HepG2 (cell line): ENCODE data around the gene AEN. TPM values are rescaled to one million over a fixed set of nuclear protein-coding genes. Genes with fewer than 3 reads are reported as not detected.

ENCODE experiments used
- ATAC-seq: fragments of 200-7000 bp; cut with Tn5 transposase; 3 replicates; pipeline ENCODE4 v1.9.1; 2020; ENCODE audit warnings: mild to moderate bottlenecking, moderate library complexity
- BruUV-seq: library from RNA; stranded (reverse); fragments of 400-500 nt; replicated peaks from 2 replicates; lab custom pipeline; 2021; lab: Mats Ljungman, UMichigan
- CTCF ChIA-PET: fragments of 300-600 bp; formaldehyde crosslinking; extraction: SDS; loops from one replicate; lab custom pipeline; 2021; ENCODE audit warnings: low total read pairs, inconsistent platforms, low intra/inter-chr PET ratio; lab: Yijun Ruan, JAX
- POLR2A ChIA-PET: fragments of 350-600 bp; sonication (Branson Sonifier 250); formaldehyde crosslinking; loops from one replicate; lab custom pipeline; 2020; ENCODE audit warnings: antibody characterized with exemption, inconsistent platforms; lab: Yijun Ruan, JAX
- DNase-seq: peaks from one replicate; pipeline ENCODE4 v3.0.0-alpha.2; 2015; ENCODE audit warnings: low spot score
- FAIRE-seq: peaks from 3 replicates; lab custom pipeline; 2011; peaks lifted over from hg19 to GRCh38; lab: Jason Lieb, UNC
- H2AFZ ChIP-seq: one replicate; pipeline ENCODE4 v1.6.1; 2011; ENCODE audit warnings: low read length, inconsistent platforms
- H3K27ac ChIP-seq: fragments of 300-600 bp; 3 replicates; pipeline ENCODE4 v1.8.0; 2011; ENCODE audit warnings: mixed run types, mild to moderate bottlenecking, mixed read lengths, low read length, inconsistent platforms; ENCODE audit not compliant: insufficient read depth; ENCODE audit errors: extremely low read length
- H3K27me3 ChIP-seq, 2 experiments: fragments of 200-600 bp in 1 of 2; 2 replicates in 1 of 2; 3 replicates in 1 of 2; pipeline versions ENCODE4 v1.6.0 to v1.8.0; 2011; ENCODE audit warnings: low read length in 2 of 2, mild to moderate bottlenecking in 2 of 2, moderate library complexity in 2 of 2, inconsistent platforms in 1 of 2; ENCODE audit not compliant: insufficient read depth in 2 of 2, control insufficient read depth in 1 of 2
- H3K36me3 ChIP-seq, 2 experiments: fragments of 200-600 bp in 1 of 2; replicated peaks in 1 of 2; 2 replicates in 1 of 2; 3 replicates in 1 of 2; pipeline versions ENCODE4 v1.5.1 to v1.8.0; 2011; ENCODE audit warnings: low read length in 2 of 2, inconsistent platforms in 1 of 2; ENCODE audit not compliant: insufficient read depth in 2 of 2, control insufficient read depth in 1 of 2
- H3K4me1 ChIP-seq: 2 replicates; pipeline ENCODE4 v1.5.1; 2012; ENCODE audit warnings: low read length, inconsistent platforms; ENCODE audit not compliant: insufficient read depth
- H3K4me2 ChIP-seq: 2 replicates; pipeline ENCODE4 v1.6.0; 2011; ENCODE audit warnings: low read depth, low read length, inconsistent platforms
- H3K4me3 ChIP-seq, 3 experiments: fragments of 200-600 bp in 1 of 3; sonication (generic), shearing (Covaris generic) in 1 of 3; replicated peaks in 1 of 3; 2 replicates each; pipeline ENCODE4 v1.5.1; 2011 to 2016; ENCODE audit warnings: low read length in 3 of 3, inconsistent platforms in 2 of 3, low read depth in 2 of 3, mild to moderate bottlenecking in 2 of 3, control low read depth in 1 of 3, mixed read lengths in 1 of 3; ENCODE audit not compliant: insufficient read depth in 1 of 3
- H3K79me2 ChIP-seq: one replicate; pipeline ENCODE4 v1.6.1; 2011; ENCODE audit warnings: low read length, inconsistent platforms; ENCODE audit not compliant: insufficient read depth
- H3K9ac ChIP-seq: 2 replicates; pipeline ENCODE4 v1.6.0; 2011; ENCODE audit warnings: mild to moderate bottlenecking, low read depth, low read length, inconsistent platforms; ENCODE audit not compliant: insufficient read depth
- H3K9me3 ChIP-seq: 2 replicates; pipeline ENCODE4 v1.5.1; 2012; ENCODE audit warnings: mild to moderate bottlenecking, low read length
- H4K20me1 ChIP-seq: 2 replicates; pipeline ENCODE4 v1.6.0; 2011; ENCODE audit warnings: inconsistent platforms, mild to moderate bottlenecking, low read length, moderate library complexity; ENCODE audit not compliant: insufficient read depth
- AGO2 ChIP-seq: fragments of 200-400 bp; formaldehyde crosslinking; optimal IDR thresholded peaks from 2 replicates; pipeline ENCODE3; 2017; ENCODE audit warnings: mild to moderate bottlenecking, low read depth, low read length, moderate library complexity
- ARHGAP35 ChIP-seq: sonication (generic); formaldehyde crosslinking; IDR thresholded peaks from 2 replicates; pipeline ENCODE4 v1.9.0; 2022; ENCODE audit warnings: mild to moderate bottlenecking, inconsistent platforms, moderate library complexity, missing genetic modification reagents, borderline replicate concordance
- FUBP1 ChIP-seq: sonication (generic); formaldehyde crosslinking; IDR thresholded peaks from 2 replicates; pipeline ENCODE4 v1.5.1; 2020; ENCODE audit warnings: missing genetic modification reagents, mild to moderate bottlenecking, borderline replicate concordance
- HCFC1 ChIP-seq: fragments of 150-350 bp; IDR thresholded peaks from 2 replicates; pipeline ENCODE4 v1.6.1; 2014; ENCODE audit warnings: low read depth, low read length
- HMGA1 ChIP-seq: sonication (generic); formaldehyde crosslinking; conservative IDR thresholded peaks from 2 replicates; pipeline ENCODE4 v1.4.0; 2020; ENCODE audit warnings: missing genetic modification reagents
- JUN ChIP-seq: sonication (generic); formaldehyde crosslinking; IDR thresholded peaks from 2 replicates; pipeline ENCODE4 v1.4.0; 2020; ENCODE audit warnings: mild to moderate bottlenecking, missing genetic modification reagents
- POLR2AphosphoS5 ChIP-seq: IDR thresholded peaks from 2 replicates; pipeline ENCODE4 v1.6.1; 2012; ENCODE audit warnings: low read depth, low read length
- RBAK ChIP-seq: sonication (generic); formaldehyde crosslinking; IDR thresholded peaks from 2 replicates; pipeline ENCODE4 v1.5.1; 2020; ENCODE audit warnings: mild to moderate bottlenecking, missing genetic modification reagents
- RBFOX2 ChIP-seq: fragments of 200-400 bp; formaldehyde crosslinking; IDR thresholded peaks from 2 replicates; pipeline ENCODE4 v1.6.1; 2017; ENCODE audit warnings: low read depth, mild to moderate bottlenecking, low read length
- RBM22 ChIP-seq: fragments of 200-400 bp; formaldehyde crosslinking; optimal IDR thresholded peaks from 2 replicates; pipeline ENCODE3; 2017; ENCODE audit warnings: mild to moderate bottlenecking, low read length, moderate library complexity
- TFAP4 ChIP-seq: sonication (generic); IDR thresholded peaks from 2 replicates; pipeline ENCODE4 v1.6.1; 2016; ENCODE audit warnings: low read depth, borderline replicate concordance
- ZBTB33 ChIP-seq: sonication (generic); formaldehyde crosslinking; IDR thresholded peaks from 2 replicates; pipeline ENCODE4 v1.4.0; 2020; ENCODE audit warnings: missing genetic modification reagents
- ZC3H4 ChIP-seq: sonication (generic); formaldehyde crosslinking; IDR thresholded peaks from 2 replicates; pipeline ENCODE4 v1.4.0; 2020; ENCODE audit warnings: missing genetic modification reagents, borderline replicate concordance
- ZFY ChIP-seq: sonication (generic); formaldehyde crosslinking; IDR thresholded peaks from 2 replicates; pipeline ENCODE4 v1.4.0; 2020; ENCODE audit warnings: missing genetic modification reagents
- ZNF546 ChIP-seq: sonication (generic); formaldehyde crosslinking; conservative IDR thresholded peaks from 2 replicates; pipeline ENCODE4 v1.8.1; 2023; ENCODE audit warnings: mild to moderate bottlenecking, missing genetic modification reagents
- ZNF652 ChIP-seq: IDR thresholded peaks from 2 replicates; pipeline ENCODE4 v1.6.1; 2016; ENCODE audit warnings: low read depth, borderline replicate concordance
- ZNF713 ChIP-seq: sonication (generic); formaldehyde crosslinking; IDR thresholded peaks from 2 replicates; pipeline ENCODE4 v1.4.0; 2020; ENCODE audit warnings: mild to moderate bottlenecking, missing genetic modification reagents
- WGBS: methylation state at CpG from one replicate; pipeline ENCODE4 v1.1.6; 2017; ENCODE audit warnings: low lambda C conversion rate; 5-methylcytosine and 5-hydroxymethylcytosine counted together
- in situ Hi-C: cut with HindIII; loops from 2 replicates; pipeline ENCODE4 v1.10.0; 2017; ENCODE audit warnings: low pct_unique_long_range_greater_than_20kb; ENCODE audit not compliant: extremely low pct_ligation_motif_present
- intact Hi-C: fragments of 100-400 bp; cut with micrococcal nuclease; formaldehyde crosslinking; loops from one replicate; pipeline ENCODE4 v1.10.0; 2022; ENCODE audit not compliant: unreplicated experiment
- polyA plus RNA-seq, 8 experiments: library from polyadenylated mRNA; depleted of rRNA in 3 of 8; stranded (reverse) in 7 of 8; unstranded in 1 of 8; fragments of >200 nt; fragmentation: Illumina TruSeq in 4 of 8; extraction: Trizol in 4 of 8; gene quantifications; 2 replicates each; pipeline versions ENCODE4 v1.2.1 to v1.2.3, GENCODE V29; 2011 to 2016; ENCODE audit warnings: low read depth in 4 of 8, missing spikeins in 1 of 8, mixed read lengths in 1 of 8; ENCODE audit not compliant: insufficient read depth in 1 of 8
- total RNA-seq, 5 experiments: library from RNA; depleted of rRNA; stranded (reverse); fragments of >200 nt; fragmentation: Illumina TruSeq; extraction: Trizol; gene quantifications; 2 replicates each; pipeline ENCODE4 v1.2.3, GENCODE V29; 2016; ENCODE audit warnings: low read depth in 1 of 5

The AEN gene
- total and polyA plus RNA-seq, 2 of the 13 experiments (the other 11 are each of a cell fraction or from before 2014, with no cell fraction given): 51.3 to 118 TPM

GRCh38 chr15:88635318-88635717 lies 14.2 kb downstream of the AEN start:
- POLR2A ChIA-PET: interaction anchor here (2.4 kb wide), 1 partner anchor 11 kb away, joined by 19 read pairs; no protein-coding TSS in a partner anchor
- H3K9ac ChIP-seq: no peak overlapping the region

GRCh38 chr15:88636050-88636449 lies 14.9 kb downstream of the AEN start:
- ATAC-seq: no peak
- no peaks in the 10 kb centered on the region for H3K79me2 ChIP-seq
- H3K27me3 ChIP-seq: no peaks in the 10 kb centered on the region
- peaks cover 45% of the 10 kb centered on the region for H3K4me1 ChIP-seq
- peaks cover 9 to 18% of the 10 kb centered on the region in 2 experiments for H3K36me3 ChIP-seq
- intact Hi-C loops: no loop called here
- WGBS: 82% methylated on average over 10 of the region's 11 CpGs
- H3K9me3 ChIP-seq: no peaks in the 10 kb centered on the region
- in situ Hi-C loops: no loop called here
- no peak for DNase-seq
- POLR2A ChIA-PET: interaction anchor here (1.1 to 2.4 kb wide), 2 partner anchors 12 to 169 kb away, joined by 3 to 19 read pairs; partner anchors contain the start of genes MRPL46 and MRPS11
- 0 out of 2 replicates have a peak, but pooled peaks cover under 1% of the 10 kb centered on the region for H4K20me1 ChIP-seq
- no peak overlapping the region for H3K4me2 ChIP-seq
- BruUV-seq: no TSS peak
- CTCF ChIA-PET: no interaction called here
- no peak overlapping the region for H2AFZ ChIP-seq
- H3K27ac ChIP-seq: no peak overlapping the region
- no peak overlapping the region for H3K9ac ChIP-seq
- FAIRE-seq: no peak
- H3K4me3 ChIP-seq: no peak overlapping the region
- TF ChIP-seq ZNF713: no peak
- no peak for TF ChIP-seq ZNF652 (CRISPR knock-in tag)
- TF ChIP-seq AGO2: peak; percentile 84
- no peak for TF ChIP-seq FUBP1 (CRISPR knock-in tag)
- TF ChIP-seq ZBTB33: 0 out of 2 replicates have a peak, but pooled peaks have one; percentile 28
- TF ChIP-seq ZFY (CRISPR knock-in tag): no peak
- peak; percentile 38; the same call in 1 of the 2 replicates for TF ChIP-seq TFAP4
- no peak for TF ChIP-seq HMGA1 (CRISPR knock-in tag)
- TF ChIP-seq JUN (CRISPR knock-in tag): no peak
- TF ChIP-seq ZC3H4: peak; percentile 87; the same call in 1 of the 2 replicates
- TF ChIP-seq ARHGAP35 (CRISPR knock-in tag): no peak
- 0 out of 2 replicates have a peak, but pooled peaks have one; percentile 11 for TF ChIP-seq POLR2AphosphoS5

More at GRCh38 chr15:88635318-88635717, 14.2 kb downstream of the AEN start:
- ATAC-seq: no peak
- WGBS: 98% methylated on average over 6 of the region's 6 CpGs
- FAIRE-seq: no peak
- no peak for DNase-seq
- in situ Hi-C loops (no loop called here), intact Hi-C loops (no loop called here)
- H3K36me3 ChIP-seq: peaks cover 16 to 26% of the 10 kb centered on the region in 2 experiments
- peaks cover 40% of the 10 kb centered on the region for H3K4me1 ChIP-seq
- H3K27me3 ChIP-seq: no peaks in the 10 kb centered on the region
- no peaks in the 10 kb centered on the region for H3K9me3 ChIP-seq
- H4K20me1 ChIP-seq: 0 out of 2 replicates have a peak, but pooled peaks cover 5% of the 10 kb centered on the region
- CTCF ChIA-PET: no interaction called here
- H3K27ac ChIP-seq: no peak overlapping the region
- peak; percentile 82 for TF ChIP-seq RBM22
- no peak for TF ChIP-seq ZNF546
- no peak for TF ChIP-seq RBAK (CRISPR knock-in tag)
- TF ChIP-seq RBFOX2: 0 out of 2 replicates have a peak, but pooled peaks have one; percentile 17
- TF ChIP-seq HCFC1: no peak
- no peak overlapping the region for H2AFZ ChIP-seq
- H3K4me2 ChIP-seq: no peak overlapping the region
- BruUV-seq: no TSS peak
- no peak overlapping the region for H3K4me3 ChIP-seq
- peaks cover 2% of the 10 kb centered on the region for H3K79me2 ChIP-seq
